IPS-18a (cell line): ENCODE results near the gene RBM14.

Source experiments
- H3K27ac ChIP-seq: one replicate; pipeline ENCODE4 v1.5.1; 2013; ENCODE audit warnings: low read length
- H3K27me3 ChIP-seq: one replicate; pipeline ENCODE4 v1.6.1; 2013; ENCODE audit warnings: mild to moderate bottlenecking, low read length; ENCODE audit not compliant: control insufficient read depth, insufficient read depth
- H3K36me3 ChIP-seq: one replicate; pipeline ENCODE4 v1.6.1; 2013; ENCODE audit warnings: low read depth, low read length; ENCODE audit not compliant: control insufficient read depth
- H3K4me1 ChIP-seq: one replicate; pipeline ENCODE4 v1.6.1; 2013; ENCODE audit warnings: low read depth, low read length; ENCODE audit not compliant: control insufficient read depth
- H3K4me3 ChIP-seq: one replicate; pipeline ENCODE4 v1.5.1; 2013; ENCODE audit warnings: low read length
- H3K9ac ChIP-seq: one replicate; pipeline ENCODE4 v1.6.1; 2013; ENCODE audit warnings: mild to moderate bottlenecking, low read length, moderate library complexity
- H3K9me3 ChIP-seq: one replicate; pipeline ENCODE4 v1.6.1; 2013; ENCODE audit warnings: low read depth, low read length; ENCODE audit not compliant: control insufficient read depth

Gene RBM14

GRCh38 chr11:66625041-66625751 is 8.8 kb downstream of the RBM14 start:
- H3K36me3 ChIP-seq, result peaks cover 86% of the 10 kb centered on the region
- no peaks in the 10 kb centered on the region for H3K27me3 ChIP-seq
- no peak overlapping the region for H3K9ac ChIP-seq
- no peaks in the 10 kb centered on the region for H3K9me3 ChIP-seq
- no peak overlapping the region for H3K4me3 ChIP-seq
- no peak overlapping the region for H3K27ac ChIP-seq
- H3K4me1 ChIP-seq, result no peaks in the 10 kb centered on the region

- Histone ChIP-seq H3K9ac (no peak overlapping the region), H3K36me3 (peaks cover 84% of the 10 kb centered on the region), H3K27me3 (no peaks in the 10 kb centered on the region), H3K4me1 (no peaks in the 10 kb centered on the region), H3K27ac (no peak overlapping the region), H3K9me3 (no peaks in the 10 kb centered on the region), H3K4me3 (no peak overlapping the region)
Observed at GRCh38 chr11:66625752-66626149, 9.3 kb downstream of the RBM14 start.

- Histone ChIP-seq H3K9ac (no peak overlapping the region), H3K36me3 (peaks cover 84% of the 10 kb centered on the region), H3K4me1 (no peaks in the 10 kb centered on the region), H3K9me3 (no peaks in the 10 kb centered on the region), H3K27ac (no peak overlapping the region), H3K27me3 (no peaks in the 10 kb centered on the region), H3K4me3 (no peak overlapping the region)
Observed at GRCh38 chr11:66626382-66626781, 10.0 kb downstream of the RBM14 start.

- no peaks in the 10 kb centered on the region for H3K27me3 ChIP-seq
- H3K36me3 ChIP-seq, result peaks cover 81% of the 10 kb centered on the region
- H3K9ac ChIP-seq, result no peak overlapping the region
- no peak overlapping the region for H3K27ac ChIP-seq
- H3K9me3 ChIP-seq, result no peaks in the 10 kb centered on the region
- no peak overlapping the region for H3K4me3 ChIP-seq
- H3K4me1 ChIP-seq, result no peaks in the 10 kb centered on the region
Observed at GRCh38 chr11:66626926-66627325, 10.5 kb downstream of the RBM14 start.

DNA sequence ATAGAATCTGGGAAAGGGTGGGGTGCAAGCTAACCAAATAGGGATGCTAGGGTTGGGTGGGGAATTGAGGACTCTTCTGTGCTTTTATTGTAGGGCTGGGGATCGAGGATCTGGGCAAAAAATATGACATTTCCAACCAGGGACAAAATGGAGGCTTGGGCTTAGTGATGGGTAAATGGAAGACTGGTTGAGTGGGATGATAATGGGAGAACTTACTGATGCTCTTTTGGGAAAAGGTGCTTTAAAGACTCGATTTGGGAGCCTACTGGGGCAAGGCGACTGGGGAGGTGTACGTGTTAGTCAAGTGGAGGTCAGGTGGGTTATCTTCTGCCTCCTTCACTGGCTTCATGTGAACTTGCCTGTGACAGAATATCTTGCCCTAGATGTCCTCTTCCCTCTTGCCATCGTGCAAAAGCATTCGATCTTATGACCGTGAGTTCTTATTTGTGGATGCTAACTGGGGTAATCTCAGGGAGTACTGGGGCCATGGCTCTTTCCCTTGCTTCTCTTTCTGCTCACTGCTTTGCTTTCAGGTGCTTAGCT is 11.7 kb downstream of the RBM14 start:
- Histone ChIP-seq H3K27me3 (no peaks in the 10 kb centered on the region), H3K4me3 (no peak overlapping the region), H3K9ac (no peak overlapping the region), H3K27ac (no peak overlapping the region), H3K4me1 (no peaks in the 10 kb centered on the region), H3K36me3 (peaks cover 70% of the 10 kb centered on the region), H3K9me3 (no peaks in the 10 kb centered on the region)

DNA sequence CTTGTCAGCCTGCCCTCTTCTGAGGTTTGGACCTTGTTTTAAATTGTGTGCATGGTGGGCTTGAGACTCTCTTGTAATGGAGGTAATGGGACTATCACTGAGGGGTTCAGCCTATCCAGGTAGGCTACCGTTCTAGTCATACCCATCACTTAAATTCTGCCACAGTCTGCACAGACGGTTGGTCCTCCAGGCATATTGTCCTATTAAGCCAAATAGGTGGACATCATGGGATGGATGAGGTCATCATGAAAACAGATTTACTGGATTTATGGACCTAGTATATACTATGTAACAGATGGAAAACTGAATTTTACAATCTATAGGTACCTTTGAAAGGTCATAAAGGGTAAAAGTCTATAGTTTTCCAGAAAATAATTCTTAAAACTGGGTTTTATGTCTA is 12.9 kb downstream of the RBM14 start:
- Histone ChIP-seq H3K9me3 (no peaks in the 10 kb centered on the region), H3K4me3 (no peak overlapping the region), H3K9ac (no peak overlapping the region), H3K27ac (no peak overlapping the region), H3K4me1 (no peaks in the 10 kb centered on the region), H3K36me3 (peaks cover 62% of the 10 kb centered on the region), H3K27me3 (no peaks in the 10 kb centered on the region)

DNA sequence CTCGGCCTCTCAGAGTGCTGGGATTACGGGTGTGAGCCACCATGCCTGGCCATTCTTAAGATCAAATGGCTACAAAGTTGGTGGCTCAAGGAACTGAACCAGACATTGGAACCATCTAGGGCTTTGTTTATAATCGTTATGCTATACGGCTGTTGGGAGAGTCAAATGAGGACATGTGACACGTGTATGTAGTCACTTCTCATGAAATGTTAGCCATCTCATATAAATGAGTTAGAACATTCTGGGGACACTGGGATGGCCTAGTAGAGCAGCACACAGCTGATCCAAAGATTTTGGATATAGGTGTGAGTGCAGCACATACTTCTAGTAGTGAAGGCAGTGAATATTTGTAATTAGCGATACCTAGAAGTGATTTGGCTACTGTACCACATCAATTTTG is 15.5 kb downstream of the RBM14 start:
- H3K36me3 ChIP-seq, result peaks cover 39% of the 10 kb centered on the region

GRCh38 chr11:66632952-66633351 is 16.5 kb downstream of the RBM14 start:
- no peak overlapping the region for H3K27ac ChIP-seq
- H3K36me3 ChIP-seq, result peaks cover 28% of the 10 kb centered on the region
- H3K4me1 ChIP-seq, result peaks cover 8% of the 10 kb centered on the region

More for the DNA sequence above, 15.5 kb downstream of the RBM14 start:
- H3K9ac ChIP-seq, result no peak overlapping the region
- no peaks in the 10 kb centered on the region for H3K27me3 ChIP-seq
- H3K4me3 ChIP-seq, result no peak overlapping the region
- no peaks in the 10 kb centered on the region for H3K9me3 ChIP-seq
- no peaks in the 10 kb centered on the region for H3K4me1 ChIP-seq
- H3K27ac ChIP-seq, result no peak overlapping the region

DNA sequence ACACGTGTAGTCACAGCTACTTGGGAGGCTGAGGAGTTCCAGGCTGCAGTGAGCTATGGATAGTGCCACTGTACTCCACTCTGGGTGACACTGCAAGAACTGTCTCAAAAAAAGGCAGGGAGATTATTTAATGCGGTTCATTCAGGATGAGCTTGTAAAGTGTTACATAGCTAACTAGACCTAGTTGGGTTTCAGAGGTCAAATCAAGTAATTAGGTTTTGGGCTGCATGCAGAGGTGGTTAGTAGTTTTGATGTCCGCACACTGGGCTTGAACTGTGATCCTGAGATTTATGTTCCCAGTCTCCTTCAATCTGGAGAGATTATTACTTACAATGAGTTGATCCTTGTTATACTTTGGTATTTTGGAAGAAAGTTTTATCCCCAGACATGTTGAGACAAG is 20.0 kb downstream of the RBM14 start:
- no peak overlapping the region for H3K27ac ChIP-seq
- no peak overlapping the region for H3K9ac ChIP-seq
- H3K4me1 ChIP-seq, result peaks cover 26% of the 10 kb centered on the region
- H3K27me3 ChIP-seq, result no peaks in the 10 kb centered on the region
- H3K4me3 ChIP-seq, result no peak overlapping the region
- peaks cover 21% of the 10 kb centered on the region for H3K36me3 ChIP-seq
- no peaks in the 10 kb centered on the region for H3K9me3 ChIP-seq

More at GRCh38 chr11:66632952-66633351, 16.5 kb downstream of the RBM14 start:
- H3K27me3 ChIP-seq, result no peaks in the 10 kb centered on the region
- H3K4me3 ChIP-seq, result no peak overlapping the region
- H3K9ac ChIP-seq, result no peak overlapping the region
- H3K9me3 ChIP-seq, result no peaks in the 10 kb centered on the region

GRCh38 chr11:66637557-66638176 is 21.2 kb downstream of the RBM14 start:
- Histone ChIP-seq H3K4me1 (peaks cover 36% of the 10 kb centered on the region), H3K27me3 (no peaks in the 10 kb centered on the region), H3K4me3 (peak overlapping the region; percentile 68), H3K36me3 (peaks cover 32% of the 10 kb centered on the region), H3K9ac (peak overlapping the region; percentile 100), H3K27ac (peak overlapping the region; percentile 94), H3K9me3 (no peaks in the 10 kb centered on the region)

DNA sequence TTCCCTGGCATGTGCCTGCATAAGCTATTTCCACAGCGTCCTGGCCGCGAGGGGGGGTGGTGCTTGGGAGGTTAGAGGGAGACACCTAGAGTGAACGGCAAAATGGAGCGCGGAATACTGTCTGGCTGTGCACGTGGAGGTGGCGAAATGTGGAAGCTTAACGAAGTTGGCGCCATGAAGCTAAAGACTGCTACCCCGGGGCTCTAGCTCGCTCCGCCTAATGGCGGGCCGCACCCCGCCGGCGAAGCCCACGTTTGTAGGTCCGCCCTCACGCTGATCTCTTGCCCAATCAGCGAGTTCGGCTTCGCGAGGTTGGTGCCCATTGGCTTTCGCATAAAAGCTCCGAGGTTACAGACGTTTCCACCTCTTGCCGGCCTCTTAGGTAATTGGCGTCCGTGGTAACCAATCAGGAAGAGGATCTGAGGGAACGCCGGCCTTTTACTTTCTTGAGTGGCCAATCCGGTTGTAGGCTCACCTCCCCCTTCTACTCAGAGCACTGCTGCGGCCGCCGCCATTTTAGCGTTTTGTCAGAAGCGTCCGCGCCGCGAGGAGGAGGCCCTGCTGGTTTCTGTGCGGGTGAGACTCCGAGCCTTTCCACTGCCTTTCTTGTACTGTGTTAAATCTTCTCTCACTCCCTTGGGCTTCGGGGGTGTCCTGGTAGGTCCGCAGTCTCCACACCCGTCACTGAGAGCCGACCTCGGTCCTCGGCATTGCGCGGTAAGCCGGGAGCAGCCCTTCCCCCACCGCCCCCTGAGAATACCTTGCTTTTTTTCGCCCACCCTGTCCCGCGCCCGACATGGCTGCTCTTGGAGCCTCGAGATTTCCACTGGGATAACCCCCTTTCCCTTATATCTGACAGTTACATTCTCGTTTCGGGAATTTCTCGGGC is 22.0 kb downstream of the RBM14 start, which contains the start of gene RBM4:
TSS of gene RBM4 (plus strand) at position 527 of the 889 bp plus-strand sequence. CDS start 1,009 bp downstream, outside the sequence.
- Histone ChIP-seq H3K9me3 (no peaks in the 10 kb centered on the region), H3K9ac (peak within 1 kb of the TSS; percentile 100), H3K4me1 (peaks cover 36% of the 10 kb centered on the region), H3K27ac (peak within 1 kb of the TSS; percentile 97), H3K36me3 (peaks cover 38% of the 10 kb centered on the region), H3K27me3 (no peaks in the 10 kb centered on the region), H3K4me3 (peak within 1 kb of the TSS; percentile 100)
